Colon (tissue), 2 donors: ENCODE results near the gene GATAD2B.
"Not testable (repeated sequence)": the region's sequence is repeated elsewhere in the genome, so short reads cannot be mapped to it uniquely, and the experiment has no call there.

Experiments
- FAIRE-seq: peaks from 2 replicates; lab custom pipeline; 2012; peaks lifted over from hg19 to GRCh38; lab: Jason Lieb, UNC
- donor health status: control.
- donor health status: control.

GATAD2B gene

GRCh38 chr1:153929981-153930948 is 7.5 kb upstream of the GATAD2B start:
- FAIRE-seq: no peak

- no peak for FAIRE-seq
Observed at GRCh38 chr1:153929426-153929825, 6.7 kb upstream of the GATAD2B start.

DNA sequence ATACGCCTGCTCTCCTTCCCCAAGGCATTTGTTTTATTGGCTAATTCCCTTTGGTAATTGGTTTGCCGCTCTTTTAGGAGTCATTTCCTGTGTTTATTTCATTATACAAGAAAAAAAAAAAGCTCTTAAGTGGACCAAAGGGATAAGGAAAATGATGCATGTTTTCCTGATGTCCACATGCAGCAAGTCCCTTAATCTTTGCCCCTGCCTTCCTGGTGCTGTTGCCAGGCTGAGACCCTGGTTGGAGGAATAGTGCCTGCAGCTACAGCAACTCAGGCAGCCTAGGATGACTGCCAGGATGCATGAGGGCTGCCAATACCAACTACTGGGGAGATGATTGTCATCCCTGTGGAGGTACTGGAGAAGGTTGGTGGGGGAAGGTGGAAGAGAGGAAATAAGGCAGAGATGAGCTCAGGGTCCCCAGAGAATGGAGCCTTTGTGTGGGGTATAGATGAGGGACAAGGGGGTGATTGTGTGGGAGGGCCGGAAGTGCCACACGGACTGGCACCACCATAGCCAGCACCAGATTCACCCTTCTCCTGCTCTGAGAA is 6.1 kb upstream of the GATAD2B start:
- no peak for FAIRE-seq

DNA sequence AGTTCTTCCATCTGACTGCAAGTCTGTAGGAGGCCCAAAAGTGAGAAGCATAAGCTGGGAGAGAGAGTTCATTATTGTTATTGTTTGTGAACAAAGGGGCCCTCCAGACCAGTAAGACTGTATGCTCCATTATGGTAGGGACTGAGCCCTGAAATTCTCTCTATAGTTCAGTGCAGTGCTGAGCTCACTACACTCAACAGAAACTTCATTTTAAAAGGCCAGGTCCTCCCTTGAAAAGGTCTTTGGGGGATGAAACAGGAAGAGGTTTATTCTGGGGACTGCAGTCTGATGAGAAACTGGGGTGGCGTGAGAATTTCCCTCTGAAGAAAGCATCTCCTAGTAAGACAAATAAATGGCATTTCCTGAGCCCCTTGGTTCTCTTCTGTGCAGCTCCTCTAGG is 5.5 kb upstream of the GATAD2B start:
- FAIRE-seq: no peak

DNA sequence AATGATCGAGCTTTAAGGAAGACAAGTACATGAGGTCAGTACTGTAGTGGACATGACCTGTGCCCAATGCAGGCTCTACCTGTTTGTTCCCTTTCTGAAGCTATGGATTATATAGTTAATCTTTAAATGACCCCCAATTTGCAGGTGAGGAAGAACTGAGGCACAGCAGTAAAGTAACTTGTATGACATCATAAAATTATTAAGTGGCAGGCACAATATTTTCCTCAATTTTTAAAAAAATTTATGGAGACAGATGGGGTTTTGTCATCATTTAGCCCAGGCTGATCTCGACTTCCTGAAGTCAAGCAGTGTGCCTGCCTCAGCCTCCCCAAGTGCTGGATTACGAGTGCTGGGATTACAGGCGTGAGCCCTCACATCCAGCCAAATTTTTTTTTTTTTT is 3.6 kb upstream of the GATAD2B start:
- no peak for FAIRE-seq

DNA sequence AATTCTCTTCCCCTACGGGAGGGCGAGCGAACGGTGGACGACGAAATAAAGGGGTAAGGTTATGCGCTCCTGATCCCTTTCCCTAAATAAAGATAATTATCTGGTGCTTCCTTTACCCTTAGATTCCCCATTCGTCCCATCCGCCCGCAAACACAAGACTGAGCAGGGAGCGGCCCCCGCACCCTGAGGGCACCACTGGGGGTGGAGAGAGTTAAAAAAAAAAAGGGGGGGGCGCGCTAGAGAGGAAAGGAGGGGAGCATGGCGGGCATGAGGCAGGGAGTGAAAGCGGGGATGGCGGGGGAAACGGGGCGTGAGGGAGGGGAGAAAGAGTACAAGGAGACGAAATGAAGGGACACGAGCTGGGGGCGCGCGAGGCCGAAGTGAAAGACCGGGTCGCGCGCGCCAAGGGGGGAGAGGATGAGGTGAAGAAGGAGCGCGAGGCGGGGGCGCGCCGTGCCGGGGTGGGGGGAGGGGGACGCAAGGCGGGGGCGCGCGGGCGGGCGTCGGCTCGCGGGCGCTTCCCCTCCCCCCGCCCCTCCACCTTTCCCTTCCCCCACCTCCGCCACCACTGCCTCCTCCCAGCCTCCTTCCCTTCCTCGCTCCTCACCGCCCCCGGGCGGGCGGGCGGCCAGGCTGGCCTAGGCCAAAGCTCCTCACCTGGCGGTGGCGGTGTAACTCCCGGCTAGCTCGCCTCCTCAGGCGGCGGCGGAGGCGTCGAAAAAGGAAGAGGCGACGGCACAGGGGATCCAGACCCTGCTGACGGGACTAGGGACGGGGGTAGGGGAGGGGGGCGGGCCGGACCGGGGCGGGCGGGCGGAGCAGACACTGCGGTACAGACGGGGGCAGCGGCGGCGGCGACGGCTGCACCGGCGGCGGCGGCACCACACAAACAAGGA is 448 bp downstream of the GATAD2B start:
- FAIRE-seq: no peak

DNA sequence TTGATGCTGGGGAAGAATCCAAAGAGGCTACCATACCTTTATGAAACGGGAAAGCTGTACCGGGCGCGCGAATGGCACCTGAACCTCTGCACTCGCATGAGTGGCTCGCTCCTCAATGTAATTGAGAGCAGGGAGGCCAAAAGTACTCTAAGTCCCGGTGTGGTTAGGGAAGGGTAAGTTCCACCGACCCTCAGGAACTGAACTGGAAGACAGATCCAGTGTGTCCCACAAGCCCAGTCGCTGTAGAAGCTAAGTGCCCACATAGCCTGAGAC is 1.0 kb downstream of the GATAD2B start:
- FAIRE-seq: no peak

- FAIRE-seq: no peak
Observed at GRCh38 chr1:153921080-153921802, 1.5 kb downstream of the GATAD2B start.

DNA sequence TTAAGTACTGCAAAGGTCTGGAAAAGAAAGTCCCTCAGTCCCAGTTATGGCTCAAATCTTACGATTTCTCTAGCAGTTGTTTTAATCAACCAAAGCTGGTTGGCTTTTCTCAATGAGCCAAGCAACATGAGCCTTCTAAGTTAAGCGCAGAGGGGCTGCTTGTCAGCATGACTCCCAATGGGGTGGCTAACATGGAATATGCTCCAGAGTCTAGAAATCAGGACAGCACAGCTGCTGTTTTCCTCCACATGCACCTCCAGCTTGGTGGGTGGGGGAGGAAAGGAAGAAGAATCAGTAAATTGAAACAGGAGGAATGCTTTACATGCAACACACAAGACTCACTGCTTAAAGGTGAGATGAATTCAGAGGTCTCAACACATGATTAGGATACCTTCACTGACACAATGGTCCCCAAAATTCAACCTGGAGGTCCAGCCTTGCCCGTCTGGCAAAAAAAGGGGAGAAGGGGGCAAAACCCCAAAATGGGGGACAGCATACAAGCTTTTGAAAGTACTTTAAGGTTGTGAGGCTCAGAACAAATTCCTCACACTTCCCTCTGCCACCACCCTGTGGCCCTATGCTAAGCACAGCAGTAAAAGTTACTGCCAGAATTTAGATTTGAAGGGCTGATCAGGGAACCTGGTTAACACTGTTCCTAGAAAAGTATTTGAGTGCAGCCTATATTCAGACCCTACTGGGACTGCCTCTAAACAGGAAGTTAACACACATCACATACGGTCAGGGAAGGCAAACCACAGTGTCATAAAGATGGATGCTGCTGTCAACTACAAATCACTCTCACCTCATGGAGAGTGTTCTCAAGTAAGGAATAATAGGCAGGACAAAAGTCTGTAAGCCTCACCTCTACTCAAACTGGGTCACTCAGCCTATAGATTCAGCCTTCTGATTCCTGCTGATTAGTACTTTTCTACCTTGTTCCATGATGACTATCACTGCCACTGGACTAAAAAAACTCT is 2.6 kb downstream of the GATAD2B start:
- FAIRE-seq: no peak

DNA sequence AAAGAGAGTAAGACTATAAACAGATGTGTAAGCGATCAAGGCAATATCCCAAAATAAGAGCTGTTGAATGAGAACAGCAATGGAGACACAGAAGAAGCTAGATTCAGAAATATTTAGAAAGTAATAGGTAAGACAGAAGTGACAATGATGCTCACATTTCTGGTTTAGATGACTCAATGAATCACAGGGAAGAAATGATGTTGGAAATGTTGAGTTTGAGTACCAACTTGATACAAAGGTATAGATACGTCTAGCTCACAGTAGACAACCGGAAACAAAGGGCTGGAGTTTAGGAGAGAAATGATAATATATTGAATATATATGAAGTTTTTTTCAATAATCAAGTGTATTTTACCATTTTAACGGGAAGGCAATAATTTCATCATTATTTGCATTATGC is 6.5 kb downstream of the GATAD2B start:
- no peak for FAIRE-seq

- FAIRE-seq: no peak
Observed at GRCh38 chr1:153912349-153912748, 10.4 kb downstream of the GATAD2B start.

GRCh38 chr1:153910560-153910959 is 12.2 kb downstream of the GATAD2B start:
- FAIRE-seq: not testable (repeated sequence)

DNA sequence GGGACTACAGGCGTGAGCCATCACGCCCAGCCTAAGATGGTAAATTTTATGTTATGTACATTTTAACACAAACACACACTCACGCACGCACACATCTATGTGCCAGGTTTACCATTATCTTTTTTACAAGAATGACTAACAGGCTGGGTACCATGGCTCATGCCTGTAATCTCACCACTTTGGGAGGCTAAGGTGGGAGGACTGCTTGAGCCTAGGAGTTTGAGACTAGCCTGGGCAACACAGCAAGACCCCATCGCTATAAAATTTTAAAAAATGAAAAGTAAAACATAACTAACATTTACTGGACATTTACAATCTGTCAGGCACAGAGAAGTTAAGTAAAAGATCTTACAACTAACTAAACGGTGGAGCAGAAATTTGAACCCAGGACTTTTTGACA is 14.7 kb downstream of the GATAD2B start:
- no peak for FAIRE-seq

GRCh38 chr1:153907134-153907533 is 15.6 kb downstream of the GATAD2B start:
- FAIRE-seq: no peak

- FAIRE-seq: no peak
Observed at GRCh38 chr1:153906396-153906795, 16.4 kb downstream of the GATAD2B start.

GRCh38 chr1:153905908-153906307 is 16.9 kb downstream of the GATAD2B start:
- FAIRE-seq: not testable (repeated sequence)

GRCh38 chr1:153903841-153904455 is 18.8 kb downstream of the GATAD2B start:
- no peak for FAIRE-seq

- no peak for FAIRE-seq
Observed at GRCh38 chr1:153899509-153899908, 23.3 kb downstream of the GATAD2B start.

GRCh38 chr1:153895866-153896265 is 26.9 kb downstream of the GATAD2B start:
- FAIRE-seq: not testable (repeated sequence)

DNA sequence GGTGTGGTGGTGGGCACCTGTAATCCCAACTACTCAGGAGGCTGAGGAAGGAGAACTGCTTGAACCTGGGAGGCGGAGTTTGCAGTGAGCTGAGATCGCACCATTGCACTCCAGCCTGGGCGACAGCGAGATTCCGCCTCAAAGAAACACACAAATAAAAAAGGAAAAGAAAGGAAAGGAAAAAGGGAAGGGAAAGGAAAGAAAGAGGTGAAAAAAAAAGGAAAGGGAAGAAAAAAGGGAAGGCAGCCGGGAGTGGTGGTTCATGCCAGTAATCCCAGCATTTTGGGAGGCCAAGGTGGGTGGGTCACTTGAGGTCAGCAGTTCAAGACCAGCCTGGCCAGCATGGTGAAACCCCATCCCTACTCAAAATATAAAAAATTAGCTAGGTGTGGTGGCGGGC is 31.7 kb downstream of the GATAD2B start:
- not testable (repeated sequence) for FAIRE-seq
